ENCODE measurements around the gene ZSWIM6.

The ZSWIM6 gene

GRCh38 chr5:61339764-61340163, 7.7 kb downstream of the ZSWIM6 start:
- no peak overlapping the region for H3K4me3 ChIP-seq (ENCODE audit: low read depth, low read length)
- H3K36me3 ChIP-seq (replicated peaks): peaks cover 2% of the 10 kb centered on the region
- no peaks in the 10 kb centered on the region for H3K27me3 ChIP-seq (replicated peaks)
- no peak overlapping the region for H3K27ac ChIP-seq
- in situ Hi-C loops (cut with HindIII; ENCODE audit: low pct_ligation_motif_present, low sequenced_read_pairs): no loop called here
- no peak for DNase-seq
- TF ChIP-seq CTCF (IDR thresholded peaks at IDR 0.05; ENCODE audit: low read depth, low read length, missing control alignments): no peak

GRCh38 chr5:61340775-61341361, 8.8 kb downstream of the ZSWIM6 start:
- no peak for TF ChIP-seq CTCF (IDR thresholded peaks at IDR 0.05; ENCODE audit: low read depth, low read length, missing control alignments)
- no peaks in the 10 kb centered on the region for H3K27me3 ChIP-seq (replicated peaks)
- no peak for DNase-seq
- in situ Hi-C loops (cut with HindIII; ENCODE audit: low pct_ligation_motif_present, low sequenced_read_pairs): no loop called here
- H3K4me3 ChIP-seq (ENCODE audit: low read depth, low read length): no peak overlapping the region
- H3K27ac ChIP-seq: no peak overlapping the region
- H3K36me3 ChIP-seq (replicated peaks): peaks cover 2% of the 10 kb centered on the region

GRCh38 chr5:61342071-61342501, 10.0 kb downstream of the ZSWIM6 start:
- Histone ChIP-seq H3K27ac (no peak overlapping the region), H3K36me3 (replicated peaks) (no peaks in the 10 kb centered on the region), H3K27me3 (replicated peaks) (no peaks in the 10 kb centered on the region), H3K4me3 (ENCODE audit: low read depth, low read length) (no peak overlapping the region)
- DNase-seq: no peak
- TF ChIP-seq CTCF (IDR thresholded peaks at IDR 0.05; ENCODE audit: low read depth, low read length, missing control alignments): no peak
- in situ Hi-C loops (cut with HindIII; ENCODE audit: low pct_ligation_motif_present, low sequenced_read_pairs): no loop called here

- H3K27ac ChIP-seq: no peak overlapping the region
- in situ Hi-C loops (cut with HindIII; ENCODE audit: low pct_ligation_motif_present, low sequenced_read_pairs): no loop called here
- DNase-seq: no peak
- H3K36me3 ChIP-seq (replicated peaks): no peaks in the 10 kb centered on the region
- H3K27me3 ChIP-seq (replicated peaks): no peaks in the 10 kb centered on the region
- no peak overlapping the region for H3K4me3 ChIP-seq (ENCODE audit: low read depth, low read length)
- no peak for TF ChIP-seq CTCF (IDR thresholded peaks at IDR 0.05; ENCODE audit: low read depth, low read length, missing control alignments)
Measured at GRCh38 chr5:61344187-61344944, 12.3 kb downstream of the ZSWIM6 start.

GRCh38 chr5:61346511-61346910, 14.5 kb downstream of the ZSWIM6 start:
- H3K27ac ChIP-seq: no peak overlapping the region
- no peak overlapping the region for H3K4me3 ChIP-seq (ENCODE audit: low read depth, low read length)
- H3K27me3 ChIP-seq (replicated peaks): no peaks in the 10 kb centered on the region
- in situ Hi-C loops (cut with HindIII; ENCODE audit: low pct_ligation_motif_present, low sequenced_read_pairs): no loop called here
- no peaks in the 10 kb centered on the region for H3K36me3 ChIP-seq (replicated peaks)
- no peak for TF ChIP-seq CTCF (IDR thresholded peaks at IDR 0.05; ENCODE audit: low read depth, low read length, missing control alignments)
- DNase-seq: no peak

Measured in brain microvascular endothelial cell (primary cell).